ENCODE results near the gene EGLN2. TPM values are rescaled to one million over a fixed set of nuclear protein-coding genes. Genes with fewer than 3 reads are reported as not detected.

The EGLN2 gene
- total and polyA plus RNA-seq, 9 of the 15 experiments (the other 6 are each of a cell fraction or from before 2014, with no cell fraction given), result 9.6 to 114 (median 71.0) TPM

DNA sequence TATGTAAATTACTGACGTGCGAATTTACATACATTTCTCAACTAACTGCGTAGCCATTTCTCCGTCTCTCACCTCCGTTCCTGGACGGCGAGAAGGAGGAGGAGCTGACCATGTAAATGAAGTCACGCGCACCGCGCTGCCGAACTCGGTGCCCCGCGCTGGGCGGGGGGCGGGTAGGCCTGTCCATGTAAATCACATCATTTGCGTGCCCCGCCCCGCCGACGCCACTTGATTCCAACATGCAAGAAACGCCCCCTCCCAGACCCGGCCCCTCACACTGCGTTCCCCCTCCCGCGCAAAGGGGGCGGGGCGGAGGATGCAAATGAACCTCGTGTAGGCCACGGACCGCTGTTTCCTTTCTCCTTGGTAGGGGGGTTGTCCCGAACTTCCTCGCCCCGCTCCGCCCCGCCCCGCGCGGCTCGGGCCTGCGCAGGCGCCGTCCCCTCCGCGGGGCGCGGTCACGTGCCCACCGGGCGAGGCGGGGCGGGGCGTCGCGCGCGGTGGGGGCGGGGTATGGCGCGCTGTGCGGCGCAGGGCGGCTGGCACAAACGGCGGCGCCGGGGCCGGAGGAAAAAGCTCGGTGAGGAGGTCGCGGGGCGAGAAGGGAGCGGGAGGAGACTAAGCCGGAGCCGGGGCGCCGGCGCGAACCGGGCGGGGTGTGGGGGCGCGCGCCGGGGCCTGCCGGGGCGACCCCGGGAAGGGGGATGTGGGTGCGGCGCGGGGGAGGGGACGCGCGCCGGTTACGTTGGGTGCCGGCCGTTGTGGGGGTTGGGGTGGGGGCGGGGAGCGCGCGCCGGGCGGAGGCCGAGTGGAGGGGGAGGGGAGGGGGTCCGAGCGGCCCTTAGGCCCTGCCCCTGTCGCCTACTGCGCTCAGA is at the start of gene EGLN2 (continued):
- TF ChIP-seq RBM17 (IDR thresholded peaks at IDR 0.05; ENCODE audit: borderline replicate concordance, low read depth, low read length), result no peak
- TF ChIP-seq L3MBTL2 (IDR thresholded peaks at IDR 0.05), result no peak
- TF ChIP-seq MYBL2 (IDR thresholded peaks at IDR 0.05; ENCODE audit: low read depth), result no peak
- TF ChIP-seq MYBL2 (CRISPR knock-in tag; IDR thresholded peaks at IDR 0.05; ENCODE audit: borderline replicate concordance), result no peak
- no peak for TF ChIP-seq TEAD1 (CRISPR knock-in tag; IDR thresholded peaks at IDR 0.05)
- TF ChIP-seq ZNF79 (CRISPR knock-in tag; IDR thresholded peaks at IDR 0.05; ENCODE audit: low read depth), result no peak
- TF ChIP-seq, protein P1, sequence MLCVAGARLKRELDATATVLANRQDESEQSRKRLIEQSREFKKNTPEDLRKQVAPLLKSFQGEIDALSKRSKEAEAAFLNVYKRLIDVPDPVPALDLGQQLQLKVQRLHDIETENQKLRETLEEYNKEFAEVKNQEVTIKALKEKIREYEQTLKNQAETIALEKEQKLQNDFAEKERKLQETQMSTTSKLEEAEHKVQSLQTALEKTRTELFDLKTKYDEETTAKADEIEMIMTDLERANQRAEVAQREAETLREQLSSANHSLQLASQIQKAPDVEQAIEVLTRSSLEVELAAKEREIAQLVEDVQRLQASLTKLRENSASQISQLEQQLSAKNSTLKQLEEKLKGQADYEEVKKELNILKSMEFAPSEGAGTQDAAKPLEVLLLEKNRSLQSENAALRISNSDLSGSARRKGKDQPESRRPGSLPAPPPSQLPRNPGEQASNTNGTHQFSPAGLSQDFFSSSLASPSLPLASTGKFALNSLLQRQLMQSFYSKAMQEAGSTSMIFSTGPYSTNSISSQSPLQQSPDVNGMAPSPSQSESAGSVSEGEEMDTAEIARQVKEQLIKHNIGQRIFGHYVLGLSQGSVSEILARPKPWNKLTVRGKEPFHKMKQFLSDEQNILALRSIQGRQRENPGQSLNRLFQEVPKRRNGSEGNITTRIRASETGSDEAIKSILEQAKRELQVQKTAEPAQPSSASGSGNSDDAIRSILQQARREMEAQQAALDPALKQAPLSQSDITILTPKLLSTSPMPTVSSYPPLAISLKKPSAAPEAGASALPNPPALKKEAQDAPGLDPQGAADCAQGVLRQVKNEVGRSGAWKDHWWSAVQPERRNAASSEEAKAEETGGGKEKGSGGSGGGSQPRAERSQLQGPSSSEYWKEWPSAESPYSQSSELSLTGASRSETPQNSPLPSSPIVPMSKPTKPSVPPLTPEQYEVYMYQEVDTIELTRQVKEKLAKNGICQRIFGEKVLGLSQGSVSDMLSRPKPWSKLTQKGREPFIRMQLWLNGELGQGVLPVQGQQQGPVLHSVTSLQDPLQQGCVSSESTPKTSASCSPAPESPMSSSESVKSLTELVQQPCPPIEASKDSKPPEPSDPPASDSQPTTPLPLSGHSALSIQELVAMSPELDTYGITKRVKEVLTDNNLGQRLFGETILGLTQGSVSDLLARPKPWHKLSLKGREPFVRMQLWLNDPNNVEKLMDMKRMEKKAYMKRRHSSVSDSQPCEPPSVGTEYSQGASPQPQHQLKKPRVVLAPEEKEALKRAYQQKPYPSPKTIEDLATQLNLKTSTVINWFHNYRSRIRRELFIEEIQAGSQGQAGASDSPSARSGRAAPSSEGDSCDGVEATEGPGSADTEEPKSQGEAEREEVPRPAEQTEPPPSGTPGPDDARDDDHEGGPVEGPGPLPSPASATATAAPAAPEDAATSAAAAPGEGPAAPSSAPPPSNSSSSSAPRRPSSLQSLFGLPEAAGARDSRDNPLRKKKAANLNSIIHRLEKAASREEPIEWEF (CRISPR knock-in tag; IDR thresholded peaks at IDR 0.05), result no peak
- no peak for TF ChIP-seq DMBX1 (CRISPR knock-in tag; IDR thresholded peaks at IDR 0.05; ENCODE audit: borderline replicate concordance)
- TF ChIP-seq ZNF263 (CRISPR knock-in tag; IDR thresholded peaks at IDR 0.05; ENCODE audit: borderline replicate concordance), result no peak
- TF ChIP-seq, protein P2, sequence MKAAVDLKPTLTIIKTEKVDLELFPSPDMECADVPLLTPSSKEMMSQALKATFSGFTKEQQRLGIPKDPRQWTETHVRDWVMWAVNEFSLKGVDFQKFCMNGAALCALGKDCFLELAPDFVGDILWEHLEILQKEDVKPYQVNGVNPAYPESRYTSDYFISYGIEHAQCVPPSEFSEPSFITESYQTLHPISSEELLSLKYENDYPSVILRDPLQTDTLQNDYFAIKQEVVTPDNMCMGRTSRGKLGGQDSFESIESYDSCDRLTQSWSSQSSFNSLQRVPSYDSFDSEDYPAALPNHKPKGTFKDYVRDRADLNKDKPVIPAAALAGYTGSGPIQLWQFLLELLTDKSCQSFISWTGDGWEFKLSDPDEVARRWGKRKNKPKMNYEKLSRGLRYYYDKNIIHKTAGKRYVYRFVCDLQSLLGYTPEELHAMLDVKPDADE (conservative IDR thresholded peaks at IDR 0.05; ENCODE audit: control insufficient read depth, low read depth, low read length), result 0 out of 2 replicates have a peak, but pooled peaks have one; percentile 19
- no peak for TF ChIP-seq GTF2E2 (tag; IDR thresholded peaks at IDR 0.05)
- TF ChIP-seq ZNF133 (CRISPR knock-in tag; IDR thresholded peaks at IDR 0.05), result no peak
- TF ChIP-seq, protein P3, sequence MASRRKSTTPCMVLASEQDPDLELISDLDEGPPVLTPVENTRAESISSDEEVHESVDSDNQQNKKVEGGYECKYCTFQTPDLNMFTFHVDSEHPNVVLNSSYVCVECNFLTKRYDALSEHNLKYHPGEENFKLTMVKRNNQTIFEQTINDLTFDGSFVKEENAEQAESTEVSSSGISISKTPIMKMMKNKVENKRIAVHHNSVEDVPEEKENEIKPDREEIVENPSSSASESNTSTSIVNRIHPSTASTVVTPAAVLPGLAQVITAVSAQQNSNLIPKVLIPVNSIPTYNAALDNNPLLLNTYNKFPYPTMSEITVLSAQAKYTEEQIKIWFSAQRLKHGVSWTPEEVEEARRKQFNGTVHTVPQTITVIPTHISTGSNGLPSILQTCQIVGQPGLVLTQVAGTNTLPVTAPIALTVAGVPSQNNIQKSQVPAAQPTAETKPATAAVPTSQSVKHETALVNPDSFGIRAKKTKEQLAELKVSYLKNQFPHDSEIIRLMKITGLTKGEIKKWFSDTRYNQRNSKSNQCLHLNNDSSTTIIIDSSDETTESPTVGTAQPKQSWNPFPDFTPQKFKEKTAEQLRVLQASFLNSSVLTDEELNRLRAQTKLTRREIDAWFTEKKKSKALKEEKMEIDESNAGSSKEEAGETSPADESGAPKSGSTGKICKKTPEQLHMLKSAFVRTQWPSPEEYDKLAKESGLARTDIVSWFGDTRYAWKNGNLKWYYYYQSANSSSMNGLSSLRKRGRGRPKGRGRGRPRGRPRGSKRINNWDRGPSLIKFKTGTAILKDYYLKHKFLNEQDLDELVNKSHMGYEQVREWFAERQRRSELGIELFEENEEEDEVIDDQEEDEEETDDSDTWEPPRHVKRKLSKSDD (conservative IDR thresholded peaks at IDR 0.05; ENCODE audit: low read length), result no peak

Data from K562 (cell line).